ENCODE results near the gene CEP85. TPM values are rescaled to one million over a fixed set of nuclear protein-coding genes. Genes with fewer than 3 reads are reported as not detected.
A peak's percentile ranks its signal among the peaks of the same experiment; 100 is the strongest.

Gene CEP85
- total and polyA plus RNA-seq, 9 of the 15 experiments (the other 6 are each of a cell fraction or from before 2014, with no cell fraction given) = 42.1 to 140 (median 92.6) TPM

- TF ChIP-seq ZNF197 (CRISPR knock-in tag; IDR thresholded peaks at IDR 0.05; ENCODE audit: low read depth) = no peak; the same call in 1 of the 2 replicates
- peak; percentile 91 for TF ChIP-seq JUNB (CRISPR knock-in tag; conservative IDR thresholded peaks at IDR 0.05)
- TF ChIP-seq KLF13 (tag; IDR thresholded peaks at IDR 0.05; ENCODE audit: borderline replicate concordance, low read depth) = peak; percentile 84
- TF ChIP-seq AFF4 (CRISPR knock-in tag; IDR thresholded peaks at IDR 0.05) = no peak
- no peak for TF ChIP-seq MYBL2 (IDR thresholded peaks at IDR 0.05; ENCODE audit: low read depth)
- no peak for TF ChIP-seq MYBL2 (CRISPR knock-in tag; IDR thresholded peaks at IDR 0.05; ENCODE audit: borderline replicate concordance)
- peak in 1 of 2 experiments; percentile 74; a peak in 1 of 4 replicates for TF ChIP-seq FOXA3 (CRISPR knock-in tag; conservative IDR thresholded peaks at IDR 0.05 in 1 of 2, IDR thresholded peaks at IDR 0.05 in 1 of 2)
- TF ChIP-seq ATF2 (CRISPR knock-in tag; IDR thresholded peaks at IDR 0.05) = no peak
- TF ChIP-seq ZNF143 (CRISPR knock-in tag; IDR thresholded peaks at IDR 0.05) = 0 out of 2 replicates have a peak, but pooled peaks have one; percentile 49
- peak; percentile 81; the same call in 1 of the 2 replicates for TF ChIP-seq NKRF (IDR thresholded peaks at IDR 0.05; ENCODE audit: borderline replicate concordance)
- peak; percentile 96 for TF ChIP-seq HDAC2 (IDR thresholded peaks at IDR 0.05)
- TF ChIP-seq ZNF212 (CRISPR knock-in tag; IDR thresholded peaks at IDR 0.05) = no peak
- TF ChIP-seq TBP (optimal IDR thresholded peaks at IDR 0.05; ENCODE audit: low read depth, low read length) = no peak
- TF ChIP-seq DEAF1 (CRISPR knock-in tag; IDR thresholded peaks at IDR 0.05) = peak; percentile 44
- no peak for TF ChIP-seq NFYB (IDR thresholded peaks at IDR 0.05; ENCODE audit: extremely low read depth, insufficient read length)
- no peak for TF ChIP-seq ELF2 (CRISPR knock-in tag; IDR thresholded peaks at IDR 0.05)
- no peak for TF ChIP-seq ZNF324 (CRISPR knock-in tag; IDR thresholded peaks at IDR 0.05)
- TF ChIP-seq ZC3H4 (CRISPR knock-in tag; IDR thresholded peaks at IDR 0.05; ENCODE audit: borderline replicate concordance) = no peak
Observed at GRCh38 chr1:26284597-26285347, 50.8 kb downstream of the CEP85 start (continued).

All from K562 (cell line).